Smooth muscle cell (in vitro differentiated cells): ENCODE data around the gene RITA1. TPM values are rescaled to one million over a fixed set of nuclear protein-coding genes. Genes with fewer than 3 reads are reported as not detected.

Experiments used
- DNase-seq: peaks from one replicate; lab custom pipeline; 2025; ENCODE audit not compliant: unreplicated experiment; lab: John Stamatoyannopoulos, UW
- H2AFZ ChIP-seq: fragments of 200-600 bp; sonication (generic); 2 replicates; pipeline ENCODE4 v1.6.0; 2016; ENCODE audit warnings: antibody characterized with exemption, low read depth, mild to moderate bottlenecking
- H3F3A ChIP-seq: fragments of 200-600 bp; sonication (generic); 2 replicates; pipeline ENCODE4 v1.6.0; 2017; ENCODE audit warnings: antibody characterized with exemption, low read depth
- H3K27ac ChIP-seq: fragments of 200-600 bp; sonication (generic); 2 replicates; pipeline ENCODE4 v1.5.1; 2016; ENCODE audit warnings: low read depth, mild to moderate bottlenecking
- H3K27me3 ChIP-seq: fragments of 200-600 bp; sonication (generic); 2 replicates; pipeline ENCODE4 v1.6.1; 2016; ENCODE audit warnings: low read depth, mild to moderate bottlenecking
- H3K36me3 ChIP-seq: fragments of 200-600 bp; sonication (generic); 2 replicates; pipeline ENCODE4 v1.5.1; 2016; ENCODE audit warnings: low read depth
- H3K4me1 ChIP-seq: fragments of 200-600 bp; sonication (generic); 2 replicates; pipeline ENCODE4 v1.5.1; 2016; ENCODE audit warnings: low read depth
- H3K4me2 ChIP-seq: fragments of 200-600 bp; sonication (generic); 2 replicates; pipeline ENCODE4 v1.6.0; 2016; ENCODE audit warnings: mild to moderate bottlenecking
- H3K4me3 ChIP-seq: fragments of 200-600 bp; sonication (generic); 2 replicates; pipeline ENCODE4 v1.5.1; 2016; ENCODE audit warnings: mild to moderate bottlenecking
- H3K79me2 ChIP-seq: fragments of 200-600 bp; sonication (generic); 2 replicates; pipeline ENCODE4 v1.6.0; 2016; ENCODE audit warnings: low read depth, mild to moderate bottlenecking
- H3K9ac ChIP-seq: fragments of 200-600 bp; sonication (generic); 2 replicates; pipeline ENCODE4 v1.6.0; 2016; ENCODE audit warnings: low read depth
- H3K9me3 ChIP-seq: fragments of 200-600 bp; sonication (generic); replicated peaks from 2 replicates; pipeline ENCODE4 v1.5.1; 2016; ENCODE audit warnings: low read depth
- H4K20me1 ChIP-seq: fragments of 200-600 bp; sonication (generic); 2 replicates; pipeline ENCODE4 v1.6.0; 2016; ENCODE audit warnings: low read depth
- CTCF ChIP-seq: fragments of 200-600 bp; sonication (generic); IDR thresholded peaks from 2 replicates; pipeline ENCODE4 v1.5.1; 2017; ENCODE audit warnings: borderline replicate concordance, mild to moderate bottlenecking, antibody characterized with exemption; ENCODE audit not compliant: insufficient read depth, poor library complexity, severe bottlenecking
- WGBS: methylation state at CpG from one replicate; pipeline ENCODE4 v1.1.7; 2016; ENCODE audit warnings: low lambda C conversion rate; 5-methylcytosine and 5-hydroxymethylcytosine counted together
- polyA plus RNA-seq: library from polyadenylated mRNA; unstranded; fragments of >200 nt; fragmentation: Nextera tagmentation; extraction: Ambion mirVana; gene quantifications from 2 replicates; pipeline ENCODE4 v1.2.1, GENCODE V29; 2016
- total RNA-seq: library from RNA; depleted of rRNA; stranded (reverse); fragments of >200 nt; gene quantifications from 2 replicates; pipeline ENCODE4 v1.2.3, GENCODE V29; 2014

The RITA1 gene
- total and polyA plus RNA-seq, 2 experiments from 2014 or later = 9.6 to 12.2 TPM

GRCh38 chr12:113172185-113172584 is 13.3 kb upstream of the RITA1 start:
- Histone ChIP-seq H3K36me3 (peaks cover 7% of the 10 kb centered on the region), H3K79me2 (no peaks in the 10 kb centered on the region), H3K9ac (no peak overlapping the region), H3K27me3 (no peaks in the 10 kb centered on the region), H2AFZ (no peak overlapping the region), H3K27ac (no peak overlapping the region), H3K9me3 (no peaks in the 10 kb centered on the region), H3K4me3 (no peak overlapping the region), H4K20me1 (peaks cover 6% of the 10 kb centered on the region), H3F3A (no peaks in the 10 kb centered on the region), H3K4me1 (no peaks in the 10 kb centered on the region), H3K4me2 (no peak overlapping the region)
- no peak for TF ChIP-seq CTCF
- DNase-seq = no peak
- 97% methylated on average over 20 of the region's 20 CpGs for WGBS

GRCh38 chr12:113173081-113173698 is 12.3 kb upstream of the RITA1 start:
- Histone ChIP-seq H3K36me3 (peaks cover 17% of the 10 kb centered on the region), H3F3A (no peaks in the 10 kb centered on the region), H3K4me1 (no peaks in the 10 kb centered on the region), H3K9me3 (no peaks in the 10 kb centered on the region), H3K4me3 (no peak overlapping the region), H3K27ac (no peak overlapping the region), H3K79me2 (no peaks in the 10 kb centered on the region), H3K9ac (no peak overlapping the region), H2AFZ (no peak overlapping the region), H3K27me3 (no peaks in the 10 kb centered on the region), H4K20me1 (peaks cover 6% of the 10 kb centered on the region), H3K4me2 (no peak overlapping the region)
- TF ChIP-seq CTCF = no peak
- 93% methylated on average over 7 of the region's 7 CpGs for WGBS
- DNase-seq = no peak

GRCh38 chr12:113174461-113175384 is 10.8 kb upstream of the RITA1 start:
- Histone ChIP-seq H4K20me1 (peaks cover 6% of the 10 kb centered on the region), H3K4me3 (no peak overlapping the region), H3K79me2 (no peaks in the 10 kb centered on the region), H3K9ac (no peak overlapping the region), H3K9me3 (no peaks in the 10 kb centered on the region), H3K27ac (no peak overlapping the region), H3F3A (no peaks in the 10 kb centered on the region), H2AFZ (no peak overlapping the region), H3K4me2 (no peak overlapping the region), H3K4me1 (no peaks in the 10 kb centered on the region), H3K36me3 (peaks cover 20% of the 10 kb centered on the region), H3K27me3 (no peaks in the 10 kb centered on the region)
- WGBS = 74% methylated on average over 32 of the region's 32 CpGs
- TF ChIP-seq CTCF = peak; percentile 98
- peak; percentile 56 for DNase-seq
